Tibial artery (tissue), 4 donors: ENCODE results near the gene ZBTB34.
"Not testable (repeated sequence)": the region's sequence is repeated elsewhere in the genome, so short reads cannot be mapped to it uniquely, and the experiment has no call there.

Source experiments
- DNase-seq, 2 donors: peaks; one replicate each; pipeline ENCODE4 v3.0.0-alpha.2; 2019
- H3K27ac ChIP-seq, 2 donors: fragments of 200-600 bp; sonication (generic) in 1 of 2; 1 replicate in 1 of 2; 2 replicates in 1 of 2; pipeline ENCODE4 v1.5.1; 2018 to 2019; ENCODE audit warnings: mild to moderate bottlenecking in 1 of 2
- H3K27me3 ChIP-seq, 2 donors: fragments of 200-600 bp; sonication (generic) in 1 of 2; one replicate each; pipeline versions ENCODE4 v1.5.1 to v1.6.0; 2016 to 2019
- H3K36me3 ChIP-seq, 3 donors: fragments of 200-600 bp; sonication (generic) in 2 of 3; one replicate each; pipeline ENCODE4 v1.5.1; 2016 to 2019; ENCODE audit warnings: mild to moderate bottlenecking in 2 of 3
- H3K4me1 ChIP-seq, 4 donors: fragments of 200-600 bp; sonication (generic) in 2 of 4; 1 replicate in 3 of 4; 2 replicates in 1 of 4; pipeline ENCODE4 v1.5.1; 2016 to 2019
- H3K4me3 ChIP-seq, 2 donors: fragments of 200-600 bp; sonication (generic) in 1 of 2; 1 replicate in 1 of 2; 2 replicates in 1 of 2; pipeline ENCODE4 v1.5.1; 2018 to 2019; ENCODE audit warnings: mild to moderate bottlenecking in 2 of 2
- H3K9me3 ChIP-seq, 3 donors: fragments of 200-600 bp; sonication (generic) in 1 of 3; one replicate each; pipeline ENCODE4 v1.5.1; 2016 to 2019
- CTCF ChIP-seq, 2 experiments: fragments of 200-600 bp in 1 of 2; fragments of 450-650 bp in 1 of 2; IDR thresholded peaks; one replicate each; pipeline ENCODE4 v1.5.1; 2017 to 2019; ENCODE audit warnings: antibody characterized with exemption in 2 of 2, mild to moderate bottlenecking in 1 of 2, moderate library complexity in 1 of 2
- intact Hi-C: fragments of 100-400 bp; cut with DNase I; formaldehyde crosslinking; loops from one replicate; pipeline ENCODE4 v1.15.0; 2023; ENCODE audit warnings: low total_unique reads

Gene ZBTB34, protein sequence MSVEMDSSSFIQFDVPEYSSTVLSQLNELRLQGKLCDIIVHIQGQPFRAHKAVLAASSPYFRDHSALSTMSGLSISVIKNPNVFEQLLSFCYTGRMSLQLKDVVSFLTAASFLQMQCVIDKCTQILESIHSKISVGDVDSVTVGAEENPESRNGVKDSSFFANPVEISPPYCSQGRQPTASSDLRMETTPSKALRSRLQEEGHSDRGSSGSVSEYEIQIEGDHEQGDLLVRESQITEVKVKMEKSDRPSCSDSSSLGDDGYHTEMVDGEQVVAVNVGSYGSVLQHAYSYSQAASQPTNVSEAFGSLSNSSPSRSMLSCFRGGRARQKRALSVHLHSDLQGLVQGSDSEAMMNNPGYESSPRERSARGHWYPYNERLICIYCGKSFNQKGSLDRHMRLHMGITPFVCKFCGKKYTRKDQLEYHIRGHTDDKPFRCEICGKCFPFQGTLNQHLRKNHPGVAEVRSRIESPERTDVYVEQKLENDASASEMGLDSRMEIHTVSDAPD

GRCh38 chr9:126860077-126860756, at the start of gene ZBTB34:
ZBTB34 (plus strand) TSS chr9:126860639; CDS start chr9:126879400, 18,761 bp downstream.
- peaks cover 0 to 3% of the 10 kb centered on the region in 2 donors for H3K27me3 ChIP-seq
- peak within 1 kb of the TSS; percentile 81 to 96 for H3K27ac ChIP-seq
- H3K4me1 ChIP-seq = peaks cover 0 to 27% (median 20%) of the 10 kb centered on the region in 4 donors
- peak in 1 of 2 donors; percentile 81 for DNase-seq
- peak; percentile 99 to 100 for TF ChIP-seq CTCF (IDR thresholded peaks at IDR 0.05)
- no peaks in the 10 kb centered on the region for H3K9me3 ChIP-seq
- peak within 1 kb of the TSS; percentile 73 to 98 for H3K4me3 ChIP-seq
- intact Hi-C loops = no loop called here
- H3K36me3 ChIP-seq = peaks cover 4 to 17% (median 16%) of the 10 kb centered on the region in 3 donors

GRCh38 chr9:126813072-126813471, 47.4 kb upstream of the ZBTB34 start:
- peaks cover 0 to 10% (median 4%) of the 10 kb centered on the region in 3 donors for H3K9me3 ChIP-seq
- intact Hi-C loops = no loop called here
- H3K27ac ChIP-seq = no peak overlapping the region
- peaks cover 28 to 79% (median 48%) of the 10 kb centered on the region in 3 donors for H3K36me3 ChIP-seq
- no peak for TF ChIP-seq CTCF (IDR thresholded peaks at IDR 0.05)
- H3K27me3 ChIP-seq = no peaks in the 10 kb centered on the region
- no peak overlapping the region for H3K4me3 ChIP-seq
- DNase-seq = no peak
- peaks cover 0 to 15% (median 0%) of the 10 kb centered on the region in 4 donors for H3K4me1 ChIP-seq

- no peak for TF ChIP-seq CTCF (IDR thresholded peaks at IDR 0.05)
- Histone ChIP-seq H3K9me3 (peaks cover 3 to 17% (median 11%) of the 10 kb centered on the region in 3 donors), H3K27me3 (no peaks in the 10 kb centered on the region), H3K27ac (no peak overlapping the region), H3K36me3 (peaks cover 35 to 84% (median 58%) of the 10 kb centered on the region in 3 donors), H3K4me1 (peaks cover 0 to 5% (median 0%) of the 10 kb centered on the region in 4 donors), H3K4me3 (no peak overlapping the region)
- DNase-seq = no peak
- intact Hi-C loops = no loop called here
These were observed 46.3 kb upstream of the ZBTB34 start for GRCh38 chr9:126814091-126814490.

DNA sequence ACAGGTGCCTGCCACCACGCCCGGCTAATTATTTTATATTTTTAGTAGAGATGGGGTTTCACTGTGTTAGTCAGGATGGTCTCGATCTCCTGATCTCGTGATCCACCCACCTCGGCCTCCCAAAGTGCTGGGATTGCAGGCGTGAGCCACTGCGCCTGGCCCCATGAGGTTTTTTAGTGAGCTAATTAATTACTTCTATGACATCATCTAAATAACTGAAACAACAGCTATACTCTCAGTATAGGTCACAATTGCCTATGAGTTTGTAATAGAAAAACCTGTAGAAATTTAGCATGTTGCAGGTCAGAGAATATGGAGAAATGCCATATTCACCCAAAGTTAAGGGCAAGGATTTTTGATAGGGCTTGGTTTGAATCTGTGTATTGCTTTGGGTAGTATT, 42.8 kb upstream of the ZBTB34 start:
- H3K36me3 ChIP-seq = peaks cover 36 to 73% (median 56%) of the 10 kb centered on the region in 3 donors
- H3K4me1 ChIP-seq, intact Hi-C loops, H3K4me3 ChIP-seq, H3K27ac ChIP-seq, DNase-seq, H3K27me3 ChIP-seq: not testable (repeated sequence)
- H3K9me3 ChIP-seq = peaks cover 3 to 17% (median 11%) of the 10 kb centered on the region in 3 donors

DNA sequence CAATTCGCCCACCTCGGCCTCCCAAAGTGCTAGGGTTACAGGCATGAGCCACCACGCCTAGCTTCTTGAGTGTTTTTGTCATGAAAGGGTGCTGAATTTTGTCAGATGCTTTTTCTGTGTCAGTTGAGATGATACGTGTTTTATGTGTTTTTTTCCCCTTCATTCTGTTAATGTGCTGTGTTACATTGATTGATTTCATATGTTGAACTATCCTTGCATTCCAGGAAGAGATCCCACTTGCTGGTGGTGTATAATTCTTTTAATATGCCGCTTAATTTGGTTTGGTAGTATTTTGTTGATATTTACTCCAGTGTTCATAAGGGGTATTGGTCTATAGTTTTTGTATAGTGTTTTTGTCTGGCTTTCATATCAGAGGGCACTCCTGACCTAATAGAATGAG, 42.0 kb upstream of the ZBTB34 start:
- intact Hi-C loops = no loop called here
- H3K4me3 ChIP-seq = no peak overlapping the region
- H3K9me3 ChIP-seq = peaks cover 3 to 17% (median 11%) of the 10 kb centered on the region in 3 donors
- no peak for DNase-seq
- H3K27me3 ChIP-seq = no peaks in the 10 kb centered on the region
- peaks cover 0 to 5% (median 2%) of the 10 kb centered on the region in 4 donors for H3K4me1 ChIP-seq
- no peak overlapping the region for H3K27ac ChIP-seq
- TF ChIP-seq CTCF (IDR thresholded peaks at IDR 0.05) = no peak
- H3K36me3 ChIP-seq = peaks cover 32 to 70% (median 49%) of the 10 kb centered on the region in 3 donors
